Fibroblast of lung (primary cell): ENCODE measurements around the gene EOGT. TPM values are rescaled to one million over a fixed set of nuclear protein-coding genes. Genes with fewer than 3 reads are reported as not detected.

Experiments
- DNase-seq, 2 donors: peaks; one replicate each; pipeline versions ENCODE4 v3.0.0 to v3.0.0-alpha.2; 2010; ENCODE audit warnings: low read depth in 2 of 2
- H2AFZ ChIP-seq: 2 replicates; pipeline ENCODE4 v1.5.1; 2012; ENCODE audit warnings: low read length, control low read depth, inconsistent platforms
- H3K27ac ChIP-seq: 2 replicates; pipeline ENCODE4 v1.5.1; 2011; ENCODE audit warnings: low read length, control low read depth; ENCODE audit not compliant: insufficient read depth
- H3K27me3 ChIP-seq: 2 replicates; pipeline ENCODE4 v1.5.1; 2011; ENCODE audit warnings: mild to moderate bottlenecking, low read length; ENCODE audit not compliant: control insufficient read depth, insufficient read depth
- H3K36me3 ChIP-seq: 2 replicates; pipeline ENCODE4 v1.5.1; 2011; ENCODE audit warnings: low read length; ENCODE audit not compliant: control insufficient read depth, insufficient read depth
- H3K4me1 ChIP-seq: 2 replicates; pipeline ENCODE4 v1.5.1; 2011; ENCODE audit warnings: low read length; ENCODE audit not compliant: control insufficient read depth, insufficient read depth; ENCODE audit errors: extremely low read depth
- H3K4me2 ChIP-seq: 2 replicates; pipeline ENCODE4 v1.5.1; 2011; ENCODE audit warnings: low read length, control low read depth; ENCODE audit not compliant: insufficient read depth; ENCODE audit errors: extremely low read depth
- H3K4me3 ChIP-seq, 4 experiments: fragments of 200-600 bp in 1 of 4; sonication (generic) in 1 of 4; replicated peaks in 1 of 4; 2 replicates each; pipeline ENCODE4 v1.5.1; 2011 to 2016; ENCODE audit warnings: low read length in 4 of 4, low read depth in 3 of 4, mild to moderate bottlenecking in 3 of 4, control low read depth in 2 of 4, inconsistent platforms in 1 of 4, mixed read lengths in 1 of 4; ENCODE audit not compliant: insufficient read depth in 1 of 4; ENCODE audit errors: control extremely low read depth in 1 of 4
- H3K79me2 ChIP-seq: 2 replicates; pipeline ENCODE4 v1.5.1; 2012; ENCODE audit warnings: mild to moderate bottlenecking, low read length, inconsistent platforms; ENCODE audit not compliant: control insufficient read depth, insufficient read depth
- H3K9ac ChIP-seq: 2 replicates; pipeline ENCODE4 v1.5.1; 2011; ENCODE audit warnings: mild to moderate bottlenecking, low read length, control low read depth; ENCODE audit not compliant: insufficient read depth
- H3K9me3 ChIP-seq: 2 replicates; pipeline ENCODE4 v1.5.1; 2012; ENCODE audit warnings: low read depth, low read length; ENCODE audit not compliant: control insufficient read depth, insufficient read depth
- H4K20me1 ChIP-seq: 2 replicates; pipeline ENCODE4 v1.5.1; 2011; ENCODE audit warnings: low read length; ENCODE audit not compliant: control insufficient read depth, insufficient read depth; ENCODE audit errors: extremely low read depth
- CTCF ChIP-seq, 2 donors: IDR thresholded peaks in 1 of 2; conservative IDR thresholded peaks in 1 of 2; 1 replicate in 1 of 2; 2 replicates in 1 of 2; pipeline ENCODE4 v1.5.1; 2011 to 2012; ENCODE audit warnings: low read length in 2 of 2, control low read depth in 1 of 2, inconsistent platforms in 1 of 2, low read depth in 1 of 2, mild to moderate bottlenecking in 1 of 2
- EZH2 ChIP-seq: IDR thresholded peaks from 2 replicates; pipeline ENCODE4 v1.5.1; 2012; ENCODE audit warnings: low read length, control low read depth, mild to moderate bottlenecking; ENCODE audit errors: missing control alignments
- polyA plus RNA-seq, 2 donors: library from polyadenylated mRNA; depleted of rRNA in 1 of 2; stranded (reverse) in 1 of 2; unstranded in 1 of 2; fragments of >200 nt; gene quantifications; 2 replicates each; pipeline ENCODE4 v1.2.1, GENCODE V29; 2011 to 2012; ENCODE audit warnings: missing spikeins in 1 of 2
- total RNA-seq: library from RNA; depleted of rRNA; stranded (reverse); fragments of >200 nt; gene quantifications from 2 replicates; pipeline ENCODE4 v1.2.1, GENCODE V29; 2014

The EOGT gene
- total and polyA plus RNA-seq, 2 donors (not counting 1 experiment from before 2014, with no cell fraction given) = 30.6 to 50.9 TPM

- DNase-seq = no peak
- Histone ChIP-seq H3K36me3 (peaks cover 8% of the 10 kb centered on the region), H3K27me3 (no peaks in the 10 kb centered on the region), H4K20me1 (no peaks in the 10 kb centered on the region), H3K27ac (no peak overlapping the region), H2AFZ (no peak overlapping the region), H3K4me2 (no peak overlapping the region), H3K4me1 (peaks cover 7% of the 10 kb centered on the region), H3K9me3 (no peaks in the 10 kb centered on the region), H3K9ac (no peak overlapping the region), H3K79me2 (no peaks in the 10 kb centered on the region), H3K4me3 (no peak overlapping the region)
- TF ChIP-seq CTCF (conservative IDR thresholded peaks at IDR 0.05 in 1 of 2, IDR thresholded peaks at IDR 0.05 in 1 of 2; ENCODE audit: low read depth in 1 of 2, low read length in 2 of 2) = no peak
- TF ChIP-seq EZH2 = no peak
Observed at GRCh38 chr3:68997887-68998286, 15.6 kb downstream of the EOGT start.

- H3K4me3 ChIP-seq = no peak overlapping the region
- no peaks in the 10 kb centered on the region for H3K9me3 ChIP-seq
- no peak for TF ChIP-seq EZH2
- TF ChIP-seq CTCF (conservative IDR thresholded peaks at IDR 0.05 in 1 of 2, IDR thresholded peaks at IDR 0.05 in 1 of 2; ENCODE audit: low read depth in 1 of 2, low read length in 2 of 2) = no peak
- H3K36me3 ChIP-seq = peaks cover 8% of the 10 kb centered on the region
- no peak overlapping the region for H3K27ac ChIP-seq
- H3K79me2 ChIP-seq = no peaks in the 10 kb centered on the region
- H3K4me2 ChIP-seq = no peak overlapping the region
- no peaks in the 10 kb centered on the region for H4K20me1 ChIP-seq
- peaks cover 7% of the 10 kb centered on the region for H3K4me1 ChIP-seq
- no peak overlapping the region for H3K9ac ChIP-seq
- H2AFZ ChIP-seq = no peak overlapping the region
- no peaks in the 10 kb centered on the region for H3K27me3 ChIP-seq
- peak; percentile 61 to 78 for DNase-seq
Observed at GRCh38 chr3:68996356-68996995, 17.0 kb downstream of the EOGT start.

GRCh38 chr3:68988740-68989139, 24.7 kb downstream of the EOGT start:
- no peaks in the 10 kb centered on the region for H3K9me3 ChIP-seq
- TF ChIP-seq CTCF (conservative IDR thresholded peaks at IDR 0.05 in 1 of 2, IDR thresholded peaks at IDR 0.05 in 1 of 2; ENCODE audit: low read depth in 1 of 2, low read length in 2 of 2) = no peak
- no peak for TF ChIP-seq EZH2
- H3K36me3 ChIP-seq = peaks cover 3% of the 10 kb centered on the region
- H3K4me1 ChIP-seq = peaks cover 5% of the 10 kb centered on the region
- H3K4me3 ChIP-seq = no peak overlapping the region
- no peaks in the 10 kb centered on the region for H3K27me3 ChIP-seq
- H3K9ac ChIP-seq = no peak overlapping the region
- DNase-seq = peak; percentile 69 to 96
- H2AFZ ChIP-seq = no peak overlapping the region
- no peak overlapping the region for H3K4me2 ChIP-seq
- peak overlapping the region; percentile 18 for H3K27ac ChIP-seq
- H4K20me1 ChIP-seq = no peaks in the 10 kb centered on the region
- no peaks in the 10 kb centered on the region for H3K79me2 ChIP-seq
